Activated gamma-delta T cell treated with anti-CD3 and anti-CD28 coated beads, Interleukin-2, amount 50 U/mL, for 16 hours (primary cell): ENCODE measurements around the gene ANKRD12.

ENCODE experiments used
- DNase-seq: peaks from one replicate; pipeline ENCODE4 v3.0.0-alpha.2; 2020; ENCODE audit warnings: low read depth

Gene ANKRD12

GRCh38 chr18:9184998-9185613 is 48.5 kb downstream of the ANKRD12 start:
- no peak for DNase-seq

GRCh38 chr18:9188359-9189231 is 52.0 kb downstream of the ANKRD12 start:
- DNase-seq: no peak

DNA sequence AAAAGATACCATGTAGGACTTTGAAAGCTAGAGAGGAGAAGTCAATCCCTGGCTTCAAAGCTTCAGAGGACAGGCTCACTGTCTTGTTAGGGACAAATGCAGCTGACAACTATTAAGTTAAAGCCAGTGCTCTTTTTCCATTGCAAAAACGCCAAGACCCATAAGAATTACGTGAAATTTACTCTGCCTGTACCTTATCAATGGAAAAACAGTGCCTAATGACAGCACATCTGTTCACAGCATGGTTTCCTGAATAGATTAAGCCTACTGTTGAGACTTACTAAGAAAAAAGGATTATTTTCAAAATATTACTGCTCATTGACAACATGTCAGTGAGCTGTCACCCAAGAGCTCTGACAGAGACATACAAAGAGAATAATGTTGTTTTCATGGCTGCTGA is 52.9 kb downstream of the ANKRD12 start:
- DNase-seq: no peak

GRCh38 chr18:9191658-9192256 is 55.2 kb downstream of the ANKRD12 start:
- DNase-seq: no peak

- no peak for DNase-seq
These were observed 56.5 kb downstream of the ANKRD12 start for GRCh38 chr18:9193031-9193430.

DNA sequence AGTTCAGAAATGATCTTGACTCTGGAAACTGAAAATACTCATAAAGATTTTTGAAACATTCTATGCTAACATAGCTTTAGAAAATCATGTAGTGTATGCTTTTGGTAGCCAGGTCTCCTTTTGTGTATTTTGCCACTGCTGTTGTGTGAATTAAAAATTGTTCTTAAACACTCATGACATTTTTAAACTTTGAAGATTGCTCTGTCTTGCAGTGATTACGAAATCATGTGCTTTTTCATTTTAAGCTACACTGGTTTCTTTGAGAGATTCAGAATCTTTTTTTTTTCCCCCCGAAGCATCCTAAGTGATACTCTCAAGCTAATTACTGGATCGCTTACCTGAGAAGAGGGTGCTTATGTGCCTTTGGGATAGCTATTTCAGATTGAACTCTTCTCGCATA is 60.0 kb downstream of the ANKRD12 start:
- no peak for DNase-seq

- no peak for DNase-seq
These were observed 63.1 kb downstream of the ANKRD12 start for GRCh38 chr18:9199681-9200080.

- no peak for DNase-seq
These were observed 64.6 kb downstream of the ANKRD12 start for GRCh38 chr18:9201224-9201623.

- DNase-seq: no peak
These were observed 68.1 kb downstream of the ANKRD12 start for GRCh38 chr18:9204659-9205058.

GRCh38 chr18:9206421-9206820 is 69.8 kb downstream of the ANKRD12 start:
- no peak for DNase-seq

GRCh38 chr18:9209279-9209678 is 72.7 kb downstream of the ANKRD12 start:
- no peak for DNase-seq

DNA sequence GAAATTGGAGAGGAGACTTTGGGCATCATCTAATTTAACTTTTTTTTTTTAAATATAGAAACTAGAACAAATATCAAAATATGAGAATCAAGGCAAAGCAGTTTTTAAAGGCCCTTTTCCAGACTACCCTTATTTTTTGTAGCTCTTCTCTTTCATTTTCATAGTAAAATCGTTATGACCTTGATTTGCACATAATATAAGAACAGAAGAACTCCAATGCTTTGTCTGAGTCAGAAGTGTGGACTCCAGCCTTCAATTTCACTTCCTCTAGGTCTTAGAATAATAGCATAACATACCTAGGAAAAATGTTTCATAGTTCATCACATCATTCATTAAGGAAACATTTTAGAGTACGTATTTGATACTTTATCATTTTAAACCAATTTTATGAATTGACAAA is 74.4 kb downstream of the ANKRD12 start:
- no peak for DNase-seq

GRCh38 chr18:9211955-9212354 is 75.4 kb downstream of the ANKRD12 start:
- no peak for DNase-seq

- DNase-seq: no peak
These were observed 78.8 kb downstream of the ANKRD12 start for GRCh38 chr18:9215221-9215933.

- no peak for DNase-seq
These were observed 79.9 kb downstream of the ANKRD12 start for GRCh38 chr18:9216459-9216858.

DNA sequence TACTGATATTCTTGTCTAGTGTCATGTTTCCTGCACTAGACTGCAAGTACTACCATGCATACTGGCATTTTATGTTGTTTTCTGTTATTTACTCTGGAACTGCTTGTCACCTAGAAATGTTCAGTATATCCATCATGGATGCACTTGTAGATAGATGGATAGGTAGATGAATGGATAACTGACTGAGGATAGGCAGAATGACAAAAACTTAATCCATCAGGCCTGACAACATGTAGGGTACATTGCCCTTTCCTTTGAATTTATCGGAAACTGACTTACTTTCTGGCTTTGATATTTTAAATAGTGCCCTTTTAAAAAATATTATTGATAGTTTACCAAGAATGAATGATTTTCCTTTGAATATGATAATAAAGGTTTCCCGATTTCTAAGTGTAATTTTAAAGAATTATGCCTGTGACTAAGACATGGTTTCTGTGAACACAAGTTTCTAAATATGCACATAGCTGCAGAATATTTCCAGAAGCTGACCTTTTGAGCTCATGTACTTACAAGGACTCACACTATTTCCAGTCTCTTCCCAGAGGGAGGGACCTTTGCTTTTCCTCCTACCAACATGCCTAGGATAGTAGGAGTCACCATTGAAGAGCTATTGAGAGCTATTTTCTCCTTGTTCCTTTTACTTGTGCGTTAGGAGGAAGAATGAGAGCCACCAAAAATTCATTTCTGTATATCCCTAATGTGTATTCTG is 81.3 kb downstream of the ANKRD12 start:
- DNase-seq: no peak

GRCh38 chr18:9221040-9221439 is 84.5 kb downstream of the ANKRD12 start:
- no peak for DNase-seq

DNA sequence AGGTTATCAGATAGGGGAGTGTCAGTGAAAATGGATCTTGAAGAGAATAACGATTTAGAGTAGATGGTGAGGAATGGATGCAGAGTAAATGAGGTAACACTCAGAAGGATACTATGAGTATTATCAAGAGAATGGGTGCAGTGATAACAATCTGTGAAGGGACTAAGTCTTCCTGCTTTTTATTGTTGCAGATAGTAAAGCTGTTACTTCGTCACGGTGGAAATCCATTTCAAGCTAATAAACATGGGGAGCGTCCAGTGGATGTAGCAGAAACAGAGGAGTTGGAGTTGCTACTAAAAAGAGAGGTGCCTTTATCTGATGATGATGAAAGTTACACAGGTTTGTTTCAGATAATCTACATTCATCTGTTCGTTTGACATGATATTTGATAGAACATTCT is 85.1 kb downstream of the ANKRD12 start:
- DNase-seq: no peak

DNA sequence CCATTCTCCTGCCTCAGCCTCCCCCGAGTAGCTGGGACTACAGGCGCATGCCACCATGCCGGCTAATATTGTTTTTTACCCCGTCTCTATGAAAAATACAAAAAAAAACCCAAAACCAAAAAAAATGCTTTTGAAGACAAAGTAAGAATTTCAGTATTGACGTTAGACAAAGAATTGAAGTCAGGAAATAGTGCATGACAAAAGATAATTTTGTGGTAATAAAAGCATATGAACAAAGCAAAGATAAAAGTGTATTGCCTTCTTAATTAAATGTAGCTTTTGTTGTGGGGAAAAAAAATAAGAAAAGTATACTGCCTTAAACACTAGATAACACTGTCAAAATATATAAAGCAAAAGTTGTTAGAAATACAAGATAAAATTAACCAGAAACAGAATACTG is 86.8 kb downstream of the ANKRD12 start:
- no peak for DNase-seq

- no peak for DNase-seq
These were observed 89.9 kb downstream of the ANKRD12 start for GRCh38 chr18:9226463-9226862.

DNA sequence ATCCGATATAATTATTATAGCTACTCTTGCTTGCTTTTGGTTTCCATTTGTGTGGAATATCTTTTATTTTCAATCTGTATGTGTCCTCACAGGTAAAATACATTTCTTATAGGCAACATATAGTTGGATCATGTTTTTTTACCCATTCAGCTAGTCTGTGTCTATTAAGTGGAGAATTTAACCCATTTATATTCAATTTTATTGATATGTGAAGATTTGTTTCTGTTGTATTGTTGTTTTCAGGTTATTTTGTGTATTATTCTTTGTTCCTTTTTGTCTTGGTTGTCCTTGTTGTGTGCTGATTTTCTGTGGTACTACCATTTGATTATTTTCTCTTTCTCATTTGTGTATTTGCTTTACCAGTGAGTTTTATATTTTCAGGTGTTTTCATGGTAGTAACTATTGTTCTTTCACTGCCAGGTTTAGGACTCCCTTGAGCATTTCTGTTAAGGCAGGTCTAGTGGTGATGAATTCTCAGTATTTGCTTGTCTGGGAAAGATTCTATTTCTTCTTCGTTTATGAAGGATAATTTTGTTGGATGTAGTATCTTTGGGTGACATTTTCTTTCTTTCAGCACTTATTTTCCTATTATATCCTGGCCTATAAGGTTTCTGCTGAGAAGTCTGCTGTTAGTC is 95.4 kb downstream of the ANKRD12 start:
- DNase-seq: no peak
